Ishikawa (cell line): ENCODE results near the gene PRDM16.

Source experiments
- CEBPB ChIP-seq: IDR thresholded peaks from 2 replicates; pipeline ENCODE4 v1.6.1; 2012
- CREB1 ChIP-seq: IDR thresholded peaks from 2 replicates; pipeline ENCODE4 v1.6.1; 2012; ENCODE audit warnings: low read depth
- EP300 ChIP-seq: IDR thresholded peaks from 2 replicates; pipeline ENCODE4 v1.6.1; 2012; ENCODE audit warnings: borderline replicate concordance
- MAX ChIP-seq: IDR thresholded peaks from 2 replicates; pipeline ENCODE4 v1.6.1; 2012
- NFIC ChIP-seq: IDR thresholded peaks from 2 replicates; pipeline ENCODE4 v1.6.1; 2012
- RAD21 ChIP-seq: IDR thresholded peaks from 2 replicates; pipeline ENCODE4 v1.6.1; 2012; ENCODE audit warnings: low read depth
- REST ChIP-seq: IDR thresholded peaks from 2 replicates; pipeline ENCODE4 v1.6.1; 2012; ENCODE audit warnings: low read depth, mild to moderate bottlenecking
- TAF1 ChIP-seq: IDR thresholded peaks from 2 replicates; pipeline ENCODE4 v1.6.1; 2012; ENCODE audit warnings: low read depth, mild to moderate bottlenecking
- TCF12 ChIP-seq: IDR thresholded peaks from 2 replicates; pipeline ENCODE4 v1.6.1; 2012; ENCODE audit warnings: low read depth
- YY1 ChIP-seq: IDR thresholded peaks from 2 replicates; pipeline ENCODE4 v1.6.1; 2012; ENCODE audit warnings: low read depth

GRCh38 chr1:3032371-3033039 is 36.5 kb upstream of the PRDM16 start:
- TF ChIP-seq RAD21 (no peak), TCF12 (no peak), EP300 (no peak), TAF1 (no peak), MAX (no peak), YY1 (no peak), CEBPB (no peak), CREB1 (no peak), REST (no peak), NFIC (no peak)
